ENCODE results near the gene NAALADL2.
A peak's percentile ranks its signal among the peaks of the same experiment; 100 is the strongest.

NAALADL2 gene

DNA sequence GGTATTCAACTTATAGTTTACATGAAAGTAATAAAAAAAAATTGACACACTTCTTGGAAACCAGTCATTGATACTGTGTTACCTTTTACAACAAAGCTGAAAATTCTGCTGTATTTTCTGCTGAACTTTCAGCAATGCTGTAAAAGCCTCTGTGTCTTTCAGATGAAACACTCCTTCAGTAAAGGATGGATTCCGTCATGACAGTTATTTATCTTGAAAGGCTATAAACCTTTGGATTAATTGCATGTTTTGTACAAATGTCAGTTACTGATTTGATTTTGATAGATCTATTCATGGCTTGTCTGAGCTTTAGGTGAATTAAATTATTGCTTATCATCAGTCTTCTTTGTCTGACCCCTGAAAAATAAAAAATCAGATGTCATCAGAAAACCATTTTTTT is 355.1 kb downstream of the NAALADL2 start:
- no peak for DNase-seq

DNA sequence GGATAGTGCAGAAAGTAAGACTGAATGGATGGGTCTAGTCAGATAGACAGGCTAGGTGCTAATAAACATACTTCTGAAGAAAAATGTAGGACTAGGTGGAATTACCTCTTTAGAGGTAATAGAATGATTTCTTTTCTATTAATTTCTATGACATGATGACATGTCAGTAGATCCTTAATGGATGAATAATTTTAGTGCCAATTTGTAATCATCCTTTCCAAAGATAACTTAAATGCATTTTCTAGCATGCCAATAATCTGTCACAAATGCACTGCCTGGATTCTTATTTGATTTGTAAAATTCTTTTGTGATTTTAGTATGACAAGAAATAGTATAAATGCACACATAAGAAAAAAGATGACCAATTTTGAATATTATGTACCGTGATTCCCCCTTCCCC is 356.7 kb downstream of the NAALADL2 start:
- no peak for DNase-seq

DNA sequence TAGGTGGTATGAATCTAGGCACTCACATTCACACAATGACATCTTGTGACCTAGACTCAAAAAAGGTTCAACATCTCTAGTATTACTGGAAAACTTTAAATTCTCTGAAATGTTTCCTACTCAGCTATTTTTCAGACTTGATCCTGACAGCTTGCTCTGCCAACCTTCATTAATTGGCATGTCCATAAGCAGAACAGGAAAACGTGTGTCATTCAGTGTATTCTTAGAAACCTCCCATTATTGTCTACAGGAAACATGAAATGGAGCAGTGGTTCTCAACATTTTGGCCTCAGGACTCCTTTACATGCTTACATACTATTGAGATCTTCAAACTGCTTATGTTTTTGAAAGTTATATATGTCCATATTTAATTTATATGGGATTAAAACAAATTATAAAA is 363.2 kb downstream of the NAALADL2 start:
- DNase-seq: no peak

DNA sequence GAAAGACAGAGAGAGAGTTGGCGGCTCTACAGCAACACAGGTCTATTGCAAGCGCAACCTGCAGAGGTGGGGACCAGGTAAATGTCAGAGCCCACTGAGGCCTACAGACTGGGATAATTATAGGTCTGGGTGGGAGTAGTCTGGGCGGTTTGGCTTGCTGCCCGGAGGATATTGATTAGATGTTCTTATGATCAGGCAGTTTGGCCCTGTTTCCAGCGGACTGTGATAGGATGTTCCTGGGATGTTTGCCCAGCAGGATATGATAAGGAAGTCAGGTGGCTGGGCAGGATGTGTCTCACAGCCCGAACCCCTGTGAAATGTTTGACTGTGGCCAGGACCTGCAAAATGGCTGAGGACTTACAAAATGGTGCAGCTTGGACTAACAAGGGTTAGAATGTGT is 364.9 kb downstream of the NAALADL2 start:
- peak; percentile 77 for DNase-seq

DNA sequence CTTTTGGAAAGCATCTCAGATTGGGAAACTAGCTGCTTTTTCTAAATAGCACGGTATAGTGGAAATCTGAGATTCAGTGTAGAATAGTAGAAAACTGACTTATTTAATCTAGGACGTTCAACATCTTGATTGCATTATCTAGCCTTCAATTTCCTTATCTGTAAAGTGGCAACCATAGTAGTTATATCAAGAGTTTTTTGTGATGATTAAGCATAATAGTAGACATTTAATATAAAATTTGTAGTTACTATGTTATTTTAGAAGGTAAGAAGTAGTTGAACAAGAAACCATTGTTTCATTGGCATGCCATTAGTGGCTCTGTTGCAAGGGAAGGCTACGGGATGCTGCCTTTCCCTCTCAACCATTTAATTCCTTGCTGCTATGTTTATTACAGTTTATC is 367.3 kb downstream of the NAALADL2 start:
- DNase-seq: no peak

DNA sequence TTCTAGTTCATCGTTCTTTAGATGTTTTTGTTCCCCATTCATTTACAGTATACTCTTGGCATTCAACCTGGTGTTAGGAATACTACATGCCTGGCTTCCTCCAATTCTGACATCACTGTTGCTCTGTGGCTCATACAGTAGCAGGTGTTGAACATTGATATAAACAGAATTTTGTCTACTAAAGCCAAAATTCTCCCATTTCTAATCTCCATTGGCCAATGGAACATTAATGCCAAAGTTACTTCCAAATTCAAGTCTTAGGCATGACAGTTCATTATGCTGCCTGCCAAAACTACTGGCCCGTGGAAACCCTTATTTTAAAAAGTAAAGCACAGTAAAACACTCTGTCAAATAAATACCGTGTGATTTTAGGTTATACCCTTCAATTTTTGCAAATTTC is 368.0 kb downstream of the NAALADL2 start:
- DNase-seq: no peak

DNA sequence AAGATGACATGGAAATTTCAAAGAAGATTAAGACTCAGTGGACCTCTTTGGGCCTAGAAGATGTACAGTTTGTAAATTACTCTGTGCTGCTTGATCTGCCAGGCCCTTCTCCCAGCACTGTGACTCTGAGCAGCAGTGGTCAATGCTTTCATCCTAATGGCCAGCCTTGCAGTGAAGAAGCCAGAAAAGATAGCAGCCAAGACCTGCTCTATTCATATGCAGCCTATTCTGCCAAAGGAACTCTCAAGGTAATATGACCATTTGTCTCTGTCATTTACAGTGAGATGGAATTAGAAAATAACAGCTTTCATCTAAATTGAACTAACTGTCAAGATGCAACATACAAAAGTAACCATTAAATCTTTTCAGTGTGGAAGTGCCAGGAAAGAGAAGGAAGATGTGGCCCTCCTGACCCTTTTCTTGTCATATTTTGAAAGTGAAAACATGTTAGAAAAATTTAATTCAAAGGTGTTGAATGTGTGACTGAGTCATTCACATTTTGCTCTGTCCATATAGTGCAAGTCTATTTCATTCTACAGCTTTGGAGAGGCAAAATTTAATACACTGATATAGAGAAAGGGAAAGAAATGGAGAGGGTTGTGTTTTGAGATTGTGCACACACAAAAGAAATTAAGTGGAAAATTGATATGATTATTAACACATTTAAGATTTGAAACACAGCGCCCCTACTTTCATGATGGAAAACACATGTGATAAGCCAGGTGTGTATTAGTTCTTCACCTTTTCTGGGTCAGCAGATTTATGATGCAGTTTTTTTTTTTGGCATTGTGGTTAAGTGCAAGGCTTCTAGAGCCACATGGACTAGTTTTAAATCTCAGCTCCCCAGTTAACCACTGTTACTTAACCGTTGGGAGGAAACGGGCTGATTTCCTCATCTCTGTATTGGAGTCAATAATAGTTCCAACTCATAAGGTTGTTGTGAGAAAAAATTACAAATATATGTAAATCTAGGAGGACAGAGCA is 375.1 kb downstream of the NAALADL2 start:
- no peak for DNase-seq

DNA sequence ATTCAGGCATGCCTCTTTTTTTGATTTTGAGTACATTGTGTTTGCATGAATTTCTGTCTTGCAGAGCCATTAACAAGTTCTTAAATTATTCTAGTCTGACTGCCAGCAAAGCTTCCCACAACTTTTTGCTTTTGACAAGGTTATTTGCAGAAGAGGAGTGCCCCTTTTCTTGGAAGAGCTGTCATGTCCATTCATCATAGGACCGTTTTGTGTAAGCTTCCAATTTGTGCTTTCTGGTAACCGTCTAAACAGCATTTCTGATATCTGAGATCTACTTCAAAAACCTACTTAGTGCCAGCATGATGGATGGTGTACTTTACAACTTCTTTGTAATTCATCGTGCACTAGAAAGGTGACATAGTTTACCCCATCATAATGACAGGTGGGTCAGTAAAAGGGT is 379.7 kb downstream of the NAALADL2 start:
- peak; percentile 18 for DNase-seq

DNA sequence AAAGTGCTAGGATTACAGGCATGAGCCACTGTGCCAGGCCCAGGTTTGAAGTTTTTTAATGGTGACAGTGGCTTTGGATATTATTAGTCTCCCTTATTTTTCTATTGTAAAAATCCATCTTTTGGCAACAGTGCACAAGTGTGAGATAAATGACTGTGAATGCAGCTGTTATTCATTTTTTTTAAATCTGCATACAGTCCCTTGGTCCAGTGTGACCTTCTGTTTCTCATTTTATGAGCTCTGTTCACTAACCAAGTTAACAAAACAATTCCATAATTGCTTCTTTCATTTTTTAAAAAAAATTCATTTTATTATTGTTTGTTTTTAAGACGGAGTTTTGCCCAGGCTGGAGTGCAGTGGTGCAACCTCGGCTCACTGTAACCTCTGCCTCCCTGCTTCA is 381.8 kb downstream of the NAALADL2 start:
- DNase-seq: no peak

DNA sequence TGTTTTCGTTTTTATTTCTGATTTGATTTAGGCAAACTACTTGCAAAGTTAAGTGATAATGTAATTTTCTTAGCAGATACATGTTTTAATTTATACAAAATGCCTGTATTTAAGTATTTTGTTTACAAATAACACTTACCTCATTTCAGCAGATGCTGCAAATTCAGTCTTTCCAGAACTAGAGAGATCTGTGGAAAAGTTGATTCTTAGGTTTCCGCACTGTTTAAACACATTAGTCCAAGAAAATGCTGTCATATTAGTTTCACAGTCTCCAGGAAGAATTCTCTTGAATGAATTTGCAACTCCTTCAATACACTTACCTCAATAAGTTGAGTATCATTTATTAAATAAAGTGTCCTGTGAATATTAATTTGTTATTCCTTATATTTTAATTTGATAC is 383.1 kb downstream of the NAALADL2 start:
- DNase-seq: no peak

DNA sequence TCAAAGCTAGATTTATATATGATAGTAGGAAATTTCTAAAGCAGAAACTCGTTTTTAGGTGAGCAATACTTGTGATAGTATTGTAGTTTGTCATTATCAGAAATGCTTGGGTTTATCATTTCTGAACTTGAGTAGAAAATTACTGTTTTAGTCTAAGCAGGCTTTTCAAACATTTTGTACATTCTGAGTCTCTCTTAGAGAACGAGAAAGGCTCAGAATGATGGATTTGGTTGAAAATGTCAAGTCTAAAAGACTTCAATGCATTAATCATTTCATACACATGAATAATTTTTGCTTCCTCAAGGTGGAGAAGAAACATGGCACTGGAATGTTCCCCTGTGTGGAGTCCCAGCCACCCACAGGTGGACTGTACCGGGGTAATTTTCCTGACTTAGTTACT is 387.1 kb downstream of the NAALADL2 start:
- DNase-seq: no peak

DNA sequence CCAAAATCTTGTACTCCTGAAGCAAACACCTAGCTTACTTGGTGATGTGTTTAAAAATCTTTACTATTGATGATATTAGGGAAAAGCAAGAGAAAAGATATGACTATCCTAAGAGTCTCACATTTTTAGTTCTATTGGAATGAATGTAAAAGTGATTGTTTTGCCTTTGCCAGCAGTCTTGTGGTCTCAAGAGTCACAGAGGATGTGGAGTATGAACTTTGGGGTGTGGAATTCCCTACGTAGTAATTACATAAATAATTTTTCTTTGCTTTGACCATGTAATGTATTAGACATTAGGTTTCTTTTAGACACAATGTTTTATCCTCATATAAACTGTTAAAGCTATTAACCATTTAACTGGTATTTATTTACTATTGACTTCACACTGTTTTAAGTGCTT is 387.6 kb downstream of the NAALADL2 start:
- DNase-seq: no peak

DNA sequence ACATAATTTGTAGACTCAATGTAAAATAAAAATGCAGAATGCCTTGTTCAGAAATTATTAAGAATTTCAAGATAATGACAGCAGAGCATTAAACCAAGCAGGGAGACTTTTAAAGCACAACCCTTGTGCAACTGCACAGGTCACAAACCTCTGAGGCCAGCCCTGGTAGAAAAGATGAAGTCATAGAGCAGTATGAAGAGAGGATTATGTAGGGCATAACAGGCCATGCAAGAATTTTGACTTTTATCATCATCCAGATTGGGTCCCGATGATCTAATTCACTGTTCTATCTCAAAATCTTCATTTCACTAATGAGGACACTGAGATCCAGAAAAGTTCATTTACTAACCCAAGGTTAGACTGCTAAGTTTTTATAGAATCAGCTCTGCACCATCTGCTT is 388.5 kb downstream of the NAALADL2 start:
- no peak for DNase-seq

DNA sequence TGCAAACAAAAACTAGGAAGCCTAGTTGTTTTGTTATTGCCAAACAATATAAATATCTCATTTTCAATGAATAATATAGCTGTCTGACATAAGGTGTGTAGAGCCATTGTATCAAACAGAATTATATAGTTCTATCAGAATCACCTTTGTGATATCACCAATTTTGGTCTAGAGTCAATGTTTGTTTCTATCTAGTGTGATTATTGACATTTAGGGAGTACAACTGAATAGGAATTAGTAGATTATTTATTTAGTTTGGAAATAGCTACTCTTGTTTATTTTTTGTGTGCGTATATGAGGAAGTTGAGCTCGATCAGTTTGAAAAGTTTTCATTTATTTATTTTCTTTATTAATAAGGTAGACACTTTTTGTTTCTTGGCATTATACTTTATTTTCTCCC is 389.7 kb downstream of the NAALADL2 start:
- no peak for DNase-seq

DNA sequence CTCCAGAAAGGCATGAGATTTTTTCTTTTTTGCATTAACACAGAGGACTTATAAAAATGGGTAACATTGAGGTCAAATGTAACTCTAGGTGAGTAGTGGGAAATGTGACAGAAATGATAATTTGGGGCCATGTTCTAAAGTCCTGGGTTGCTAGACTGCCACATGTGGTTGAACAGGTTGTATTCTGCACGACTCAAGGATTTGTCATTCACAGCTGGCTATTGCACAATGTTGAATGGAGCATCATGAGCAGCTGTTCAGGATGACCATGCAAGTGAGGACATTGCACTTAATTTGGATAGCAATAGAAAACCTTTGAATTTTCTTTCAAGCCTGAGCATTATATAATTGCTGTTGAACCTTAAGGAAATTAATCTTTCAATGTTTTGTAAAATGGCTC is 396.6 kb downstream of the NAALADL2 start:
- no peak for DNase-seq

DNA sequence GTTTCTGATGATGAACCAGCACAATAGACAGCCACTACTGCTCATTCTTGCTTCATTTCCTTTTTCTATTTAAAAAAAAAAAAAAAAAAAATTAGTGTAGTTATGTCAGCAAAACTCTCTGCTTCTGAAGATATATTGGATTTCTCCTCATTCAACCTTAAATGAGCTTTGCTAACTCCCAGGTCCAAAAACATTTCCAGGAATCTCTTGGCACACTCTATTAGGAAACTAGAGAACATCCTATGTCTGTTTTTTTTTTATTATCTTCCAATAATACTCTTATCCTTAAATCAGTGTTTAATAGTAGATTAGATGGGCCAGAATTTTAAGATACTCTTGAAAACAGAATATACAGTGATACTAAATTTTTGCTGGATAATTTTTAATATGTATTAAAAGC is 398.0 kb downstream of the NAALADL2 start:
- DNase-seq: no peak

DNA sequence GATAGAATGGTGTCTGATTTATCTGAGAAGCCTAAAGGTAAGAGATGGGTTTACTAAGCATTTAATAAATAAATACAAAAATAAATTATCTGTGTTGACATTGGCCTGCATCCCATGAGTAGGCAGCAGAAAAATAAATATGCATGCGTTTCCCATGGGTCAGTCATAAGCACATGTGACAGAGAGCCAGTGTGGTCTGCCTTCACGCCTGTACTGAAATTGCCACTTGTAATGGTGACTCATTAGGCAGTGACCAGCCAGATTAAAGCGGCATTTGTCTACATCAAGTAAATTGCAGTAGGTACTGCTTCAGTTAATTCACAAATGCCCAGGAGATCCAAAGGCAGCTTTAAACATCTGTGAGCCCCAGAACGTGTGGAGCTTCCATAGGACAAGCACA is 399.6 kb downstream of the NAALADL2 start:
- no peak for DNase-seq

DNA sequence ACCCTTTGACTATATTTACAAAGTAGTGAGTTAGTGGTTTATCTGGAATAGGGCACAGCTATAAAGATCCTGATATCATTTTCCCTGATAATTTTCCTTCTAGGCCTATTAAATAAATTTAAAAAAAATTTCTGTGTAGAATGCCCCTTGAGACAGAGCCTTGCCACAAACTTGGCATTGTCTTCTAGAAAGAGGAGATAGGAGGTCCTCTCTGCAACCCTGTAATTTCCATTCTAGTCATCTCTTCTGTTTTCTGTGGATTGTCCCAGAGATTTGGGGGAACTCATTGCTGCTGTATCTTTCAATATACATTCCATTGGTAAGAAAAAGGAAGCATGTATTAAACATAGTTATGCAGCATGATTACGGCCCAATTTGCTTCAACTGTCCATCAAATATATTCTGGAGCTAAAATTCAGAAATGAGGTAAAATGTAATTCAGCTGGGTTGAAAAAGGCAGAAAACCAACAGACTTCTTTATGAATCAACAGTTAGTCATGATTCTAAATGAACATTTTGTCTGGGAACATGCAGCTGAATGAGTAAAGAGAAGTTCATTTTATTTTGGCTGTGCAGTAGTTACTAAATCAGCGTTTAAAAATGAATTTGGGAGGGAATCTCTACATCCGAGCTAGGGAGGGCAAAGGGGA is 401.1 kb downstream of the NAALADL2 start:
- DNase-seq: no peak

DNA sequence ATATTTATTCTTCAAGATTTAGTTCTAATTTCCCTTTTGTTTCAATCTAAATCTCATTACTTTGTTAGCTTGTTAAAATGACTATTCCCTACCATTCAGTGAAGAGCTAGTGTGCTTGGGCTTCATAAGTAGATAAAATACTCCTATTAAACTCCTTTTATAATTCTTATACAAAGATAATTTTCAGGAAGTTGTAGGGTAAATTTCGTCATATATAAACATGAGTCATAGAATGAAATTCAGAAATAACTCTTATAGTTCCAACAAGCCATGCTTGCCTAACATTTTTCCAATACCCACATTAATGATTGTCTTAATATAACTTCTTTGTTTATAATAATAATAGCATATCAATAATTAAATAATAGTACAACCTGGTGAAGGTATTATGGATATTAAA is 407.3 kb downstream of the NAALADL2 start:
- DNase-seq: no peak

DNA sequence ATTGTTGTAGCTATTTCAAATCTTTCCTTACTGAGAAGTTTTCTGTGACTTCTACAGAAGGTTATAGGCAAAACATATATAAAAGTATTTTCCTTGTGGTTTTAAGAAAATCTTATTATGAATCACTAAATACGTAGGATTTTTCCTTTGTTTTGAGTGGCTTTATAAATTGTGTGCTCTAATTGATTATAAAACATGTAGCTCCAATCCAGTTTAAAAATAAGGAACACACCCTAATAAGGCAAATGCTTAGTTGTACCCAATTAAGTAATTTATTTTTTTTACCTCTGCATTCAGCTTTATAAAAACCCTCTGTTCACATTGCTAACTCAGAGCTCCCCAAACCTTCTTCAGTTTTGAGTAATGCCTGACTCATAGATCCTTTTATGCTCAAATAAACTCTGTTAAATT is 408.0 kb downstream of the NAALADL2 start:
- no peak for DNase-seq

DNA sequence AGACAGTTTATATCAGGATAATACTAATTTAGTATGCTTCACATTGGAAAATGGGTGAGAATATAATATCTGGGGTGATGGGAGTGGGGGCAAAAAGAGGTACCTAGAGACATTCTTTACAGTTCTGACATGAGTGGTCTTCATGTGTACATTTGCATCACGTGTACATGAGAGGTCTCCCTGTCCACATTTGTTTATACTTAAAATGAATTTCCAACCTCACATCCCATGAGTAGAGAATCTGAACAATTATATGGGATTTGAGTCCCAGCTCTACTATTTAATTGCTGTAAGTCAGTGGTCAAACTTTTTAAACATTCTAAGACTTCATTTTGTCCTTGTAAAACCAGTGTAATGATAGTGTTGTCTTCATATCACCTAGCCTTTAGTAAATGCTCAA is 408.4 kb downstream of the NAALADL2 start:
- no peak for DNase-seq

DNA sequence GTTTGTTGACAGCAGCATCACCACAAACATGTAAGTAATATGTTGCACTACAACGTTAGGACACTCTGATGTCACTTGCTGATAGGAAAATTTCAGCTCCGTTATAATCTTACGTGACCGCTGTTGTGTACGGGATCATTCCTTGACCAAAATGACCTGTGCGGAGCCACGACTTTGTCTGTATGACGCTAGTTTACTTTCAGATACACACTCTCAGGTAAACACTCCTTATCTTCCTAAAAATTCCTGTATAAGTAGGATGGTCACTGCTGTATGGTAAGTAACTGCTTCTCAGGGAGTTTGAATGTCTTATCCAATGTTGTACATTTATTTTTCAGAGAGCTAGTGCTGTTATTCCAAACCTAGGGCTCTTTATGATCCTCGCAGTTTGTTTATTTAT is 410.3 kb downstream of the NAALADL2 start:
- DNase-seq: no peak

DNA sequence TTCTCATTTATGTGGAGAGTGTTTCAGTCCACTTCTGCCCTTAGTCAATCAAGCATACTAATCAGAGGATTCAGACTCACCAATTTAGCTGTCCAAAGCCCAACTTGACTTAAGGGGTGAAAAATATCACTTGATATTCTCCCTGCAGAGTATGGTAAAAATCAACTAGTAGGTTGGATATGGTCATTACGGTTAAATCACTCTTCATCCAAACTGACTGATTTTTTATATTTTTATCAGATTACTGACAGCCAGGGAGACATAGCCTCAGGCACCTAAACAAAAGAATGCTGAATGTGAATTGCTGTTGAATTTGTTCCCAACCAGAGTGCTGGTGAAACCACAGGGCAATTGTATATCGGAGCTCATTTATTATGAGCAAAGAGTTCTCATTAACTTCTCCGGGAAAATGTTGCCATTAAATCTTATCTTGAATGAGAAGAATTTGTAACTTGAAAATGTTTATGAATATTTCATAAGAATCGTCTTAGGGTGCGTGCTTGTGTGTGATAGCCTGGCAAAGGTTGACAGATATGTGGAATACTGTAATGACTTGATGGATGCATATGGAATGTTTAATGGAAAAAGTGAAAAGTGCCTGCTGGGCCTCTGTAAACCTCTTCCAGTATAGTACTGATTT is 411.2 kb downstream of the NAALADL2 start:
- no peak for DNase-seq

DNA sequence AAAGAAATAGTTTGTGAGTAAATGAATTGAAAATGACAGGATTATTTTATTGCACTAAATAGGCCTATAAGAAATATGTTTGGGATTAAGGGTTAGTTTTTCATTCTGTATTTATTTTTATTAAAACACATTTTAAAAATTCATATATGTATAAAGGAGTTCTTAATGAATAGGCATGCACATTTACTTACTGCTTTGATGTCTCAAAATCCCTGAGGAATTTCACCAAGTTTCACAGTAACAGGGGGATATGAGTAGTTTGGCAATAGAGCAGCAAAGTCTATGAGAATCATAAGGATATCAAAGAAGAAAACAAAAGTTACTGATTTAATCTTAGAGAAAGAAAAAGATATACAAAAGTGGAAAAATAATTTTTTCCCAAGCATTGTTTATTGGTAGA is 411.7 kb downstream of the NAALADL2 start:
- no peak for DNase-seq
